NCI-H2227 (cell line): ENCODE measurements around the gene SCP2D1.
"Not testable (repeated sequence)": the region's sequence is repeated elsewhere in the genome, so short reads cannot be mapped to it uniquely, and the experiment has no call there.

Source experiments
- DNase-seq: peaks from one replicate; lab custom pipeline; 2025; ENCODE audit not compliant: unreplicated experiment; lab: John Stamatoyannopoulos, UW

Gene SCP2D1

GRCh38 chr20:18813483-18813882 is at the start of gene SCP2D1:
Gene SCP2D1, plus strand, starts transcription at chr20:18813783. Its CDS starts 33 bp downstream, at chr20:18813816.
- no peak for DNase-seq

GRCh38 chr20:18767676-18768075 is 45.9 kb upstream of the SCP2D1 start:
- DNase-seq, result no peak

GRCh38 chr20:18773566-18773965 is 40.0 kb upstream of the SCP2D1 start:
- DNase-seq, result no peak

DNA sequence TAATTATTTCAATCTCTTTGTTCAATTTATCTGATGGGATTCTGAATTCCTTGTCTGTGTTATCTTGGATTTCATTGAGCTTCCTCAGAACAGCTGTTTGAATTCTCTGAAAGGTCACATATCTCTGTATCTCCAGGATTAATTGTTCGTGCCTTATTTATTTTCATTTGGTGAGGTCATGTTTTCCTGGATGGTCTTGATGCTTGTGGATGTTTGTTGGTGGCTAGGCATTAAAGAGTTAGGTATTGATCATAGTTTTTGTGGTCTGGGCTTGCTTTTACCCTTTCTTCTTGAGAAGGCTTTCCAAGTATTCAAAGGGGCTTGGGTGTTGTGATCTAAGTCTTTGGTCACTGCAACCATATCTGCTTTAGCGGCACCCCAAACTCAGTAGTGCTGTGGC is 39.4 kb upstream of the SCP2D1 start:
- DNase-seq, result no peak

GRCh38 chr20:18775633-18776032 is 38.0 kb upstream of the SCP2D1 start:
- DNase-seq, result no peak

DNA sequence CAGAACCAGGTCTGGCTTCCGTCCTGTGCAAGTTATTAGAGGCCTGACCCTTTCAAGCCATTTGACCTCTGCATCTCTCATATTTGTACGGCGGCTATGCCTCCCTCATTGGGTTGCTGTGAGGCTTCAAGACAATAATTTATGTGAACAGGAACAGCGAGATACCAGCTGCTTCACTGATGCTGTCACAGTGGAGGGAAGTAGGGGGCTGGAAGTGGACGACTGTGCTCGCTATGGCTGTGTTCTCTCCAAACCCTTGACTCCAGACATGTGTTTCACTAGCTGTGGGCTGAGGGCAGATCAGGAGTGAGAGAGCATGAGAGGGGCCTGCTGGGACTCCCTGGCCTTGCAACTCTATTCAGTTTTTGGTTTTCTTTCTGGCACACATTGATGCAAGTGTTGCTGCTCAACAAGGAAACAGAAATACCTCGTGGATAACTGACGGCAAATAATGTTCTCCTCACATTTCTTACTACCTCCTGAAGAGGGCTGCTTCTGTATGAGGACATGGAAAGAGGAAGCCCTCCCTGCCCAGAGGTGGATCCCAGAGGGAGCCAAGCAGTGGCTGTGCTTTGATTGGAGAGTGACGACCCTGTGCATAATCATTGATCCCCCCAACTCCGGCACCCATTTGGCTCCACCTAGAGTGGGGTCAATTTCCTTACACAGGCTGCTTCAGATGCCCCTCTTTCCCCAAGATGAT is 34.7 kb upstream of the SCP2D1 start:
- no peak for DNase-seq

GRCh38 chr20:18780385-18781130 is 33.0 kb upstream of the SCP2D1 start:
- DNase-seq, result no peak

DNA sequence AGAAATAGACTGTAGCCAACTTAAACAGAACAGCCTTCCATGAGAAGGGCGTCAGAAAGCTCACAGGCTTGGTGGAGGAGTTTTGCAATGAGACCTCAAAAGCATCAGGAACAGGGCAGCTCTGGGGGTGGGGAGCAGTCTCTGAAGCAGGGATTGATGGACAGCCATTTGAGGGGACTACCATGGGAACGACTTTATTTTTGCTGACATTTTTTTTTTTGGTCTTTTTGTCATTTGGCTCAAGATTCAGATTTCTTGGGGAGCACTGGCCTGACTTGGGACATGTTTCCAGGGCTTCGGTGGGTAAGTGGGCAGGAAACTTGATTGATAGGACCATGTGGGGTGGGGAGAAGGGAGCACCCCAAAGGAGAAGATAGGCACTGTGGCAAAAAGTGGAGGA is 32.1 kb upstream of the SCP2D1 start:
- DNase-seq, result no peak

DNA sequence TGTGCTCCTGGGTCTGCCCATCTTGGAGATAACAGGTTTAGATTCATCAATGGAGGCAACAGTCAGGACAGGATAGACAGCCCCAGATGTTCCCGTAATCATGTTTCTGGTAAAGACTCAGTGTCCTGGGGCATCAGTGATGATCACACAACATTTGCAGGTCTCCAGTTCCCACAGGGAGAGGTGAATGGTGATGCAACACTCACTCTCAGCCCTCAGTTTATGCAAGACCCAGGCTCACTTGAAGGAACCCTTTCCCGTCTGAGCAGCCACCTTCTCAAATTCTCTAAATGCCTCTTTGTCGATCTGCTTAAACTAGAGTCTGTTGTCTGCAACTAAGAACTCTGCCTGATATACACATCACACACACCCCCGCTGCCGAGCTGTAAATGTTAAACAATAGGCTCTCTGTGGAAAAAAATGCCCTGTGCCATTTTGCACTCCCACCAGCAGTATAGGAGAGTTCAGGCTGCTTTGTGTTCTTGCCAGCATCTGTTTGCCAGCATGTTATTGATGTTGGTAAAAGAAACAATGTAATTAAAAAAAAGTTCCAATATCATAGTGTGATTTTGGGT is 30.1 kb upstream of the SCP2D1 start:
- DNase-seq, result no peak

DNA sequence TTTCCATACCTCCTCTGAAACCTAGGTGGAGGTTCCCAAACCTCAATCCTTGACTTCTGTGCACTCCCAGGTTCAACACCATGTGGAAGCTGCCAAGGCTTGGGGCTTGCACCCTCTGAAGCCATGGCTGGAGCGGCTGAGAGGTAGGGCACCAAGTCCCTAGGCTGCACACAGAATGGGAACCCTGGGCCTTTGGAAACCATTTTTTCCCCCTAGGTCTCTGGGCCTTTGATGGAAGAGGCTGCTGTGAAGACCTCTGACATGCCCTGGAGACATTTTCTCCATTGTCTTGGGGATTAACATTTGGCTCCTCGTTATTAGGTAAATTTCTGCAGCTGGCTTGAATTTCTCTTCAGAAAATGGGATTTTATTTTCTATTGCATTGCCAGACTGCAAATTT is 26.5 kb upstream of the SCP2D1 start:
- DNase-seq, result not testable (repeated sequence)

- DNase-seq, result no peak
Measured at GRCh38 chr20:18788021-18788420, 25.6 kb upstream of the SCP2D1 start.

- peak; percentile 53 for DNase-seq
Measured at GRCh38 chr20:18790787-18791186, 22.8 kb upstream of the SCP2D1 start.

- peak; percentile 91 for DNase-seq
Measured at GRCh38 chr20:18793625-18794427, 19.8 kb upstream of the SCP2D1 start.

DNA sequence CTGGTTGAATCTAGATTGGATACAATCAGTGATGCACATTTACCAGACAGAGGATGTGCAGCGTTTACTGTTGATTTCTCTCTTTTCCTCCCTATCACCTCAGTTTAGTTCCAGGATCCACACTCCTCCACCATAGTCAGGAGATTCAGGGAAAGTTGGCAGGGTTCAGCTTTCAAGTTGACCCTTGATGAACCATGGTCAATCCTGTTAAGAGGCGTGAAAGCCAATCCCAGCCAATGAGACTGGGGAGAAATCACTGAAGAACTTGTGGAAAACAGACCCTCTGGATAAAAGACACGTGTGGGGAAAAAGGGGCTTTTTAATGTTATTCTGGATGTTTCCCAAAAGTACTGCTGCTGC is 19.2 kb upstream of the SCP2D1 start:
- DNase-seq, result no peak

DNA sequence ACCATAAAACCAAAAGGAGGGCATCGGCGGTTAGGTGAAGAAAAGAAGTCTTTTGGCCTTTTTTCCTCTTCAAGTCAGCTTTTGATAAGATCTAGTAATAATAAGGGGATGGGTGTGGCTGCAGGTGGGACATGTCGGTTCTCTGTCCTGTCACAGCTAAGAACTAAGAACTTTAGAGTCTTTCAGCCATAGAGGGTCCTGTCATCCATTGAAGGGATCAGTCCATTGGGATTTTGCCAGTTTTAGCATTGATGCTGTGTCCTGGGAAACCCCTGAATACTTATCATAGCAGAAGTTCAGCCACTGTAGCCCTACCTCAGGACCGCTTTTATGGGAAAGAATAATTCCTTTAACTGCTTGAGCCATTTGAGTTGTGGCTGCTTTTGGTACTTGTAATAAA is 18.2 kb upstream of the SCP2D1 start:
- DNase-seq, result no peak

DNA sequence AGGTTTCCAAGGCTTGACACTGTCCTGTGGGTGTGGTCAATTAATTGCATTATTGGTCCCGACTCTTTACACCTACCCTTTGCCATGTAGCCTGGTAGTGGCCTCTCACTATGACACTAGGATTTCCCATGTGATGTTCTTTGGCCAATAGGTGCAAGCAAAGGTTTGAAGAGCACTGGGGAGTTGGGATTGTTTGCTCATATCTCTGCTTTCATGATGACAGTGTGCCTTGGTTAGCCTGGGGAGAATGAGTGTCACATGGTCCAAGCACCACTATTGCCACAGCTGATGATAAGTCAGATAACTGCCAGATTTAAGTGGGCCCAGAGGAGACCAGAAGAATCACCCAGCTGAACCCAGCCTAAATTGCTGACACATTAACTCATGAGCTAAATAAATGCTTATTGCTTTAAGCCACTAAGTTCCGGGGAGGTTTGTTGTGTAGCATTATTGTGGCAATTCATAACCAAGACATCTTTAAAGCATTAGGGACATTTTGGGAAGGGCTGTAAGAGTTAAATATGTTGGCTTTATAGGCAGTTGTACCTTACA is 17.2 kb upstream of the SCP2D1 start:
- no peak for DNase-seq

DNA sequence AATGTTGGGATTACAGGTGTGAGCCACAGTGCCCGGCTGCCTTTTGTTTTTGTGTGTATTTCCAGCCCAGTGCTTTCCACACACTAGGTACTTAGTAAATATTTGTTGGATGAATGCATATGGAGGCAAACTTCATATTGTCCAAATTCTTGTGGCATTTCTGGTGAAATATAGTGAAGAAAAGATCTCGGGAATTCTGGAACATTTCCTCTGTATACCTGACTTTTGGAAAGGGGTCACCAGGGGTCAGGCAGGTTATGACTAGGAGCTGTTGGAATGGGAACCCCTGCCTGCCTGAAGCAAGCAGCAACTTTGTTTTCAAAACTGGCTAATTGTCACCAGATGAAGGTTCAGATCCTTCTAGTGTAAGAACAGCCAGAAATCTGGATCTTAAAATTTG is 12.1 kb upstream of the SCP2D1 start:
- DNase-seq, result no peak

- DNase-seq, result no peak
Measured at GRCh38 chr20:18802012-18802634, 11.5 kb upstream of the SCP2D1 start.

GRCh38 chr20:18805881-18806280 is 7.7 kb upstream of the SCP2D1 start:
- DNase-seq, result no peak

DNA sequence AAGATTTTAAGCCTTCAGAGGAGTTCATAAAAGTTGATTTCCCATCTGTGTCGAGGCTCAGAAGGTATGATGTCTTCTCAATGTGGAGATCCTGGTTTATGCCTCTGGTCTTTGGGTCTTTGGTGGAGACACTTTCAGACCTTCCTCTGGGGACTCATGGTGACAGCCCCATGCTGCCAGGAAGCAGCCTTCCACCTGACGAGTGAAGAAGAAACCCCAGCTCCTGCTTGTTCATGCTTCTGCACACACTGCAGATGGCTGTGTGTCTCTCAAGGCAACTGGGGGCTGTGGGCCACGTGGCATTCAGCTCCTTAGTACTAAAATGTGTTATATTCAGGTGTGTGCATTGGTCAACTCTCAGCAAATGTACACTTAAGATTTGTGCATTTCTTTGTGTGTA is 4.9 kb upstream of the SCP2D1 start:
- DNase-seq, result no peak

GRCh38 chr20:18811186-18811585 is 2.4 kb upstream of the SCP2D1 start:
- no peak for DNase-seq
